Stromal cell of bone marrow (primary cell): ENCODE results near the gene PCDHA5.

ENCODE experiments used
- DNase-seq: peaks from one replicate; pipeline ENCODE4 v3.0.0-alpha.2; 2012; ENCODE audit warnings: low read depth

The PCDHA5 gene

DNA sequence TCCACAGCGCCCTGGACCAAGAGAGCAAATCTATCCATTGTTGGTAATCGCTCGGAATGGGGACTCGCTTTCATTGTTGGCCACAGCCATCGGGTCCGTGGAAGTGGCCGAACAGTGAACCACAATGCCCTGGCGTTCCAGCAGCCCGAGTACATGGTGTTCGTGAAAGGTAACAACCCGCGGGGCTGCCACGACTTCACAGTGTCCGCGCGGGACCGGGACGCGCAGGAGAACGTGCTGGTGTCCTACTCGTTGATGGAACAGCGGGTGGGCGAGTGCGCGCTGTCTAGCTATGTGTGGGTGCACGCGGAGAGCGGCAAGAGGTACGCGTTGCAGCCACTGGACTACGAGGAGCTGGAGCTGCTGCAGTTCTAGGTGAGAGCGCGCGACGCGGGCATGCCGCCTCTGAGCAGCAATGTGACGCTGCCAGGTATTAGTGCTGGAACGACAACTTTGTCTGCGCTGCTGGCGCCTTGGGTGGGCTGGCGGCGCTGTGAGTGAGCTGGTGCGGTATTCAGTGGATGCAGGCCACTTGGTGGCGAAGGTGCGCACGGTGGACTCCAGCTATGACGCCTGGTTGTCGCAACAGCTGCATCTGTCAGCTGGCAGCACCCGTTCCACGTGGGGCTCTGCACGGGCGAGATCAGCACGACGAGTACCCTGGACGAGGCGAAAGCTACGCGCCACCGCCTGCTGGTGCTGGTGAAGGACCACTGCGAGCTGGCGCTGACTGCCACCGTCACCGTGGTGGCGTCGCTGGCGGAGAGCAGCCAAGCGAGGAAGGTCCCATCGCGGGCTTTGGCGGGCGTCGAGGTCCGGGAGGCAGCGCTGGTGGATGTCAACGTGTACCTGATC, 41.3 kb downstream of the PCDHA5 start:
- DNase-seq, result no peak

DNA sequence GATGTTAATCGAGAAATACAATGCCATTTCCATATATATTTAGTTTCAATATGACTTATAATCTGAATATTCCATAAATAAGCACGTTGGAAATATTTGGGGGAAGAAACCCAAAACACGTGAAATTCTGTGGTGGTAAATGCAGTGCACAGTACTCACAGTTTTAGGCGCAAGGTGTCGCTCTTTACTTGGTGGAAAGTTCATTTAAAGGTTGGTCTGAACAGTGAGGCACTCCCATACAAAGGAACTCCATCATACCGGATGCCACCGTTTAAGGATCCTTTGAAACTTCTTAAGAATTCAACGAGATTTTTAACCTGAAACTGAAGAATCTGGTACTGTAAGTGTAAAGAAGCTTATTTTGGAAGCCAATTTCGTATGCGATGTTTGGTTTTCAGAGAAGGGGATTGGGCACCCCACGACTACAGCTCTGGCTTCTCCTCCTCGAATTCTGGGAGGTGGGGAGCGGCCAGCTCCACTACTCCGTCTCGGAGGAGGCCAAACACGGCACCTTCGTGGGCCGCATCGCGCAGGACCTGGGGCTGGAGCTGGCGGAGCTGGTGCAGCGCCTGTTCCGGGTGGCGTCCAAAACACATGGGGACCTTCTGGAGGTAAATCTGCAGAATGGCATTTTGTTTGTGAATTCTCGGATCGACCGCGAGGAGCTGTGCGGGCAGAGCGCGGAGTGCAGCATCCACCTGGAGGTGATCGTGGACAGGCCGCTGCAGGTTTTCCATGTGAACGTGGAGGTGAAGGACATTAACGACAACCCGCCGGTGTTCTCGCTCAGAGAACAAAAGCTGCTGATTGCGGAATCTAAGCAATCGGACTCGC, 47.5 kb downstream of the PCDHA5 start, which contains the start of gene PCDHA11:
Gene PCDHA11, plus strand, starts transcription at position 237 of the 834 bp plus-strand sequence. Its CDS starts 147 bp downstream, at position 384.
- no peak for DNase-seq

DNA sequence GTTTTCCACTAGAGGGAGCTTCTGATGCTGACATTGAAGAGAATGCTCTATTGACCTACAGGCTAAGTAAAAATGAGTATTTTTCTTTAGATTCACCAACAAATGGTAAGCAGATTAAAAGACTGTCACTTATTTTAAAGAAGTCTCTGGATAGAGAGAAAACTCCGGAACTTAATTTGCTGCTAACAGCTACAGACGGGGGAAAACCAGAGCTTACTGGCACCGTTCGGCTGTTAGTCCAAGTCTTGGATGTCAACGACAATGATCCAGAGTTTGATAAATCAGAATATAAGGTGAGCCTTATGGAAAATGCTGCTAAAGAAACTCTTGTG, 48.1 kb downstream of the PCDHA5 start:
- no peak for DNase-seq

DNA sequence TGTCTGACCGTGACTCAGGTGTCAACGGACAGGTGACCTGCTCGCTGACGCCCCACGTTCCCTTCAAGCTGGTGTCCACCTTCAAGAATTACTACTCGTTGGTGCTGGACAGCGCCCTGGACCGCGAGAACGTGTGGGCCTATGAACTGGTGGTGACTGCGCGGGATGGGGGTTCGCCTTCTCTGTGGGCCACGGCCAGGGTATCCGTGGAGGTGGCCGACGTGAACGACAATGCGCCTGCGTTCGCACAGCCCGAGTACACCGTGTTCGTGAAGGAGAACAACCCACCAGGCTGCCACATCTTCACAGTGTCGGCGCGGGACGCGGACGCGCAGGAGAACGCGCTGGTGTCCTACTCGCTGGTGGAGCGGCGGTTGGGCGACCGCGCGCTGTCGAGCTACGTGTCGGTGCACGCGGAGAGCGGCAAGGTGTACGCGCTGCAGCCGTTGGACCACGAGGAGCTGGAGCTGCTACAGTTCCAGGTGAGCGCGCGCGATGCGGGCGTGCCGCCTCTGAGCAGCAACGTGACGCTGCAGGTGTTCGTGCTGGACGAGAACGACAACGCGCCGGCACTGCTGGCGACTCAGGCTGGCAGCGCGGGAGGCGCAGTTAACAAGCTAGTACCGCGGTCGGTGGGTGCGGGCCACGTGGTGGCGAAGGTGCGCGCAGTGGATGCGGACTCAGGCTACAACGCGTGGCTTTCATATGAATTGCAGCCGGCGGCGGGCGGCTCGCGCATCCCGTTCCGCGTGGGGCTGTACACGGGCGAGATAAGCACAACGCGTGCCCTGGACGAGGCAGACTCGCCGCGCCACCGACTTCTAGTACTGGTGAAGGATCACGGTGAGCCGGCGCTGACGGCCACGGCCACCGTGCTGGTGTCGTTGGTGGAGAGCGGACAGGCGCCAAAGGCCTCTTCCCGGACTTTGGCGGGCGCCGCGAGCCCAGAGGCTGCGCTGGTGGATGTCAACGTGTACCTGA, 49.1 kb downstream of the PCDHA5 start:
- no peak for DNase-seq
